ENCODE data around the gene DYNC1I1.

GRCh38 chr7:95871075-95871848 is 98.9 kb downstream of the DYNC1I1 start:
- TF ChIP-seq CTCF (IDR thresholded peaks at IDR 0.05; ENCODE audit: low read depth, low read length, missing input control) (peak; percentile 65), ATF3 (IDR thresholded peaks at IDR 0.05) (no peak), REST (IDR thresholded peaks at IDR 0.05) (no peak), RXRA (IDR thresholded peaks at IDR 0.05) (no peak), EGR1 (IDR thresholded peaks at IDR 0.05; ENCODE audit: low read depth in 2 of 2) (no peak)
